K562 (cell line): ENCODE data around the gene RPS15A. TPM values are rescaled to one million over a fixed set of nuclear protein-coding genes. Genes with fewer than 3 reads are reported as not detected.

Experiments used
- BRCA1 ChIP-seq, 2 experiments: fragments of 450-650 bp in 1 of 2; sonication (generic) in 1 of 2; formaldehyde crosslinking in 1 of 2; IDR thresholded peaks; 2 replicates each; pipeline versions ENCODE4 v1.5.0 to v1.6.1; 2017 to 2020; ENCODE audit warnings: mild to moderate bottlenecking in 1 of 2, missing genetic modification reagents in 1 of 2
- ESRRA ChIP-seq: fragments of 450-650 bp; IDR thresholded peaks from 2 replicates; pipeline ENCODE4 v1.6.1; 2014; ENCODE audit warnings: low read depth, mild to moderate bottlenecking, moderate library complexity, borderline replicate concordance
- FOXO4 ChIP-seq: fragments of 450-650 bp; formaldehyde crosslinking; IDR thresholded peaks from 2 replicates; pipeline ENCODE4 v1.4.0; 2020; ENCODE audit warnings: mild to moderate bottlenecking, moderate library complexity
- HNRNPK ChIP-seq: fragments of 200-400 bp; formaldehyde crosslinking; IDR thresholded peaks from one replicate; pipeline ENCODE4 v1.6.1; 2018; ENCODE audit warnings: mild to moderate bottlenecking, low read depth, low read length; ENCODE audit not compliant: poor library complexity, severe bottlenecking
- KDM1A ChIP-seq, 2 experiments: fragments of 450-650 bp; IDR thresholded peaks; 2 replicates each; pipeline ENCODE4 v1.6.1; 2016; ENCODE audit warnings: mild to moderate bottlenecking in 2 of 2
- PHF20 ChIP-seq: fragments of 450-650 bp; IDR thresholded peaks from 2 replicates; pipeline ENCODE4 v1.6.1; 2018; ENCODE audit not compliant: partially characterized antibody
- POLR2G ChIP-seq: fragments of 200-400 bp; formaldehyde crosslinking; IDR thresholded peaks from 2 replicates; pipeline ENCODE4 v1.6.1; 2017; ENCODE audit warnings: low read depth, mild to moderate bottlenecking, antibody characterized with exemption, low read length, moderate library complexity
- TBP ChIP-seq: optimal IDR thresholded peaks from 2 replicates; pipeline ENCODE3; 2011; ENCODE audit warnings: low read depth, low read length, improper control_type of control experiment
- U2AF1 ChIP-seq: fragments of 200-400 bp; formaldehyde crosslinking; optimal IDR thresholded peaks from 2 replicates; pipeline ENCODE3; 2017; ENCODE audit warnings: mild to moderate bottlenecking, low read depth, low read length, moderate library complexity
- ZBTB34 ChIP-seq: fragments of 250-450 bp; sonication (Bioruptor Pico); IDR thresholded peaks from 2 replicates; pipeline ENCODE4 v1.8.0; 2021; ENCODE audit warnings: mild to moderate bottlenecking, moderate library complexity
- ZNF224 ChIP-seq: sonication (generic); formaldehyde crosslinking; IDR thresholded peaks from 2 replicates; pipeline ENCODE4 v1.8.0; 2022; ENCODE audit warnings: mild to moderate bottlenecking, missing genetic modification reagents
- ZNF707 ChIP-seq: fragments of 250-450 bp; sonication (Bioruptor Pico); conservative IDR thresholded peaks from 2 replicates; pipeline ENCODE4 v1.8.0; 2022; ENCODE audit warnings: inconsistent platforms, mild to moderate bottlenecking, moderate library complexity
- polyA plus RNA-seq, 8 experiments: library from polyadenylated mRNA; depleted of rRNA in 4 of 8; stranded (reverse) in 5 of 8; unstranded in 3 of 8; fragments of >200 nt; fragmentation: Nextera tagmentation in 2 of 8; fragmentation: Illumina TruSeq in 1 of 8; extraction: Ambion mirVana in 2 of 8; extraction: Trizol in 1 of 8; gene quantifications; 2 replicates each; pipeline versions ENCODE4 v1.2.1 to v1.2.3, GENCODE V29; 2011 to 2014; ENCODE audit warnings: inconsistent platforms in 1 of 8, missing spikeins in 1 of 8
- total RNA-seq, 7 experiments: library from RNA; depleted of rRNA in 6 of 7; stranded (reverse); fragments of >200 nt in 6 of 7; fragmentation: Illumina TruSeq in 2 of 7; extraction: Trizol in 2 of 7; gene quantifications; 2 replicates each; pipeline versions ENCODE4 v1.2.1 to v1.2.3, GENCODE V29; 2011 to 2021; ENCODE audit warnings: low replicate concordance in 1 of 7
- TF ChIP-seq, protein P1 (sequence below): sonication (generic); formaldehyde crosslinking; IDR thresholded peaks from 2 replicates; pipeline ENCODE4 v1.8.0; 2022; ENCODE audit warnings: missing genetic modification reagents, mild to moderate bottlenecking, moderate library complexity, borderline replicate concordance
- TF ChIP-seq, protein P2 (sequence below), 2 experiments: fragments of 450-650 bp; formaldehyde crosslinking in 1 of 2; IDR thresholded peaks; 2 replicates each; pipeline versions ENCODE4 v1.4.0 to v1.6.1; 2014 to 2020; ENCODE audit warnings: mild to moderate bottlenecking in 2 of 2, borderline replicate concordance in 1 of 2, low read depth in 1 of 2

RPS15A gene
- total and polyA plus RNA-seq, 9 of the 15 experiments (the other 6 are each of a cell fraction or from before 2014, with no cell fraction given): 1,397 to 5,474 (median 2,798) TPM

DNA sequence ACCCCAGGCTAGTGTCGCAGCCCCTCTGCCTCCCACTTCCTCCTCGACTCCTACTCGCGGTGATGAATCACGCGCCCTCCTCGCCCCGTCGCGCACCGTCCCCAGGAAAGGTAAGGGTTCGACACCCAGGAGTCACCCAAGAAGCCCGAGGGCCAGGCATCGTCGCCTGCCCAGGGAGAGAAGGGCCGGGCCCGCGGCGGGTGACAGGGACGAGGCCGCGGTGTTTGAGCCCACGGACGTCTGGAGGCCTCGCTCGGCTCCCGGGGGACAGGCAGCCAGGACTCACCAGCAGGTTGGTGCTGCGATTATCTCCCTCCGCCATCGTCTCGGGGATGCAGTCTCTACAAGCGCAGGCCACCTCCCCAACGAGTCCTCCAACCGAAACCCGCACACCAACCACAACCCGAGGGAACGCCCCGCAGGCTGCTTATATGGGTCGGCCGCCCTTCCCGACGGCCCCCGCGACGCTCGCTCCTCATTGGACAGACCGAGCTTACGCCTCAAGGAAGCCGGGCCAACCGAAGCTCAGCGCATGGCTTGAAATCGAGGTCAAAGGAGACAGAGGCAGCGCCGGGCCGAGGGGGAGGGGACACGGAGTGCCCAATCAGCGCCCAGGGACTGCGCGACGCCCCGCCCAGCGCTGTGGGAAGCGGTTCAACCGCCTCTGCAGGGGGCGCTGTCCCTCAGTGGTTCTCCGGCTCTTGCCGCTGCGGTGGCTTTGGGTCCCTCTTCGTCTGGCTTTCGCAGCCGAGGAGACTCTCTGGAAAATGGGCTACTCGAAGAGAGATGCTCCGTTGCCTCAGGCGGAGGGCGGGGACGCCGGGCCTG lies 11.2 kb upstream of the RPS15A start, which contains the start of gene ARL6IP1 (continued):
- no peak; the same call in 1 of the 2 replicates for TF ChIP-seq FOXO4 (CRISPR knock-in tag)
- TF ChIP-seq HNRNPK: no peak
- TF ChIP-seq, protein P1, sequence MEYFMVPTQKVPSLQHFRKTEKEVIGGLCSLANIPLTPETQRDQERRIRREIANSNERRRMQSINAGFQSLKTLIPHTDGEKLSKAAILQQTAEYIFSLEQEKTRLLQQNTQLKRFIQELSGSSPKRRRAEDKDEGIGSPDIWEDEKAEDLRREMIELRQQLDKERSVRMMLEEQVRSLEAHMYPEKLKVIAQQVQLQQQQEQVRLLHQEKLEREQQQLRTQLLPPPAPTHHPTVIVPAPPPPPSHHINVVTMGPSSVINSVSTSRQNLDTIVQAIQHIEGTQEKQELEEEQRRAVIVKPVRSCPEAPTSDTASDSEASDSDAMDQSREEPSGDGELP (CRISPR knock-in tag): peak; percentile 81
- peak; percentile 48 for TF ChIP-seq U2AF1
- TF ChIP-seq KDM1A (IDR thresholded peaks at IDR 0.05): no peak; a peak in 1 of 4 replicates
- no peak for TF ChIP-seq ZBTB34 (CRISPR knock-in tag)
- peak; percentile 99 for TF ChIP-seq TBP
- no peak for TF ChIP-seq ZNF707 (CRISPR knock-in tag)
- TF ChIP-seq BRCA1 (IDR thresholded peaks at IDR 0.05): no peak
- TF ChIP-seq BRCA1 (CRISPR knock-in tag; IDR thresholded peaks at IDR 0.05): no peak
- TF ChIP-seq, protein P2, sequence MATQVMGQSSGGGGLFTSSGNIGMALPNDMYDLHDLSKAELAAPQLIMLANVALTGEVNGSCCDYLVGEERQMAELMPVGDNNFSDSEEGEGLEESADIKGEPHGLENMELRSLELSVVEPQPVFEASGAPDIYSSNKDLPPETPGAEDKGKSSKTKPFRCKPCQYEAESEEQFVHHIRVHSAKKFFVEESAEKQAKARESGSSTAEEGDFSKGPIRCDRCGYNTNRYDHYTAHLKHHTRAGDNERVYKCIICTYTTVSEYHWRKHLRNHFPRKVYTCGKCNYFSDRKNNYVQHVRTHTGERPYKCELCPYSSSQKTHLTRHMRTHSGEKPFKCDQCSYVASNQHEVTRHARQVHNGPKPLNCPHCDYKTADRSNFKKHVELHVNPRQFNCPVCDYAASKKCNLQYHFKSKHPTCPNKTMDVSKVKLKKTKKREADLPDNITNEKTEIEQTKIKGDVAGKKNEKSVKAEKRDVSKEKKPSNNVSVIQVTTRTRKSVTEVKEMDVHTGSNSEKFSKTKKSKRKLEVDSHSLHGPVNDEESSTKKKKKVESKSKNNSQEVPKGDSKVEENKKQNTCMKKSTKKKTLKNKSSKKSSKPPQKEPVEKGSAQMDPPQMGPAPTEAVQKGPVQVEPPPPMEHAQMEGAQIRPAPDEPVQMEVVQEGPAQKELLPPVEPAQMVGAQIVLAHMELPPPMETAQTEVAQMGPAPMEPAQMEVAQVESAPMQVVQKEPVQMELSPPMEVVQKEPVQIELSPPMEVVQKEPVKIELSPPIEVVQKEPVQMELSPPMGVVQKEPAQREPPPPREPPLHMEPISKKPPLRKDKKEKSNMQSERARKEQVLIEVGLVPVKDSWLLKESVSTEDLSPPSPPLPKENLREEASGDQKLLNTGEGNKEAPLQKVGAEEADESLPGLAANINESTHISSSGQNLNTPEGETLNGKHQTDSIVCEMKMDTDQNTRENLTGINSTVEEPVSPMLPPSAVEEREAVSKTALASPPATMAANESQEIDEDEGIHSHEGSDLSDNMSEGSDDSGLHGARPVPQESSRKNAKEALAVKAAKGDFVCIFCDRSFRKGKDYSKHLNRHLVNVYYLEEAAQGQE (IDR thresholded peaks at IDR 0.05; ENCODE audit: borderline replicate concordance): peak; percentile 57; the same call in 1 of the 2 replicates
- TF ChIP-seq, protein P2 (CRISPR knock-in tag; IDR thresholded peaks at IDR 0.05; ENCODE audit: low read depth): no peak
- TF ChIP-seq ESRRA: peak; percentile 96
- TF ChIP-seq ZNF224: no peak
- TF ChIP-seq PHF20: peak; percentile 47
- TF ChIP-seq POLR2G: peak; percentile 100
